Measurements from ENCODE around the gene CLDN17.

The CLDN17 gene

DNA sequence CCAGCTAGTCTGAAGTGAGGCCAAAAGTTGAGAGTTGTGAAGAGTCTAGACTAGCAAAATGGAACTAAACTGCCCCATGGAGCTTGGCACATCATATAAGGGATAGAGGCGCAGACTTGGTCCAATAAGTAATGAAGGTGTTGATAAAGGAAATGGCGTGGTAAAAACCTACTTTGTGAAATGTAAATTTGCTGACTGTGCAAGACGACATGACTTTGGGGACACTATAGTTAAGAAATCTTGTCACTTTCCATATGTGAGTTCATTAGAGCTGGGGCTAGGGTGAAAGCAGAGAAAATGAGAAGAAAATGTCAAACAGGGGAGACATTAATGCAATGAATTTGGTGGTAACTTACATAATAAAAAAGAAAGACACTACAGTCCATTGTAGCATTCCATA is 50.1 kb downstream of the CLDN17 start:
- no peak for DNase-seq

Measured in NCI-H187 (cell line).